ENCODE data around the gene OR6B1. TPM values are rescaled to one million over a fixed set of nuclear protein-coding genes. Genes with fewer than 3 reads are reported as not detected.
A peak's percentile ranks its signal among the peaks of the same experiment; 100 is the strongest.

Gene OR6B1
- total and polyA plus RNA-seq, 2 experiments from 2014 or later = not detected

DNA sequence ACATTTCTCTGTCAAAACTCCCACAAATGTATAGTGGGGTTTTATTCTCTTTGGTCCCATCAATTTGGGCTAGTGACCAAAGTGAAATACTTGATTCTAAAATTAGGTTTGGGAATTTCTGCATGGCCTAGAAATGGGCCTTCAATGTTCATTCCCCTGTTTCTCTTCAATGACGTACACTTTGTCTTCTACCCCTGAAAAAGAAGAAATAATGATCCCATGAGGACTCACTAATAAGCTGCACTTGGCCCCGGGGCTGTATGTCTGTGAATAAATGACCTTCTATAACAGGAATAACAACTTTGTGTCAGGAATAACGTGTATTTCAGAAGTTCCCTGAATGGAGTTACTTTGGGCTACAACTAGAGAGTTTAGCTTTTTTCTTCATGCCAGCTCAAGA is 20.2 kb downstream of the OR6B1 start:
- Histone ChIP-seq H3K27ac (ENCODE audit: low read depth) (no peak overlapping the region), H2AFZ (no peak overlapping the region), H3K4me3 (no peak overlapping the region), H3K9me2 (ENCODE audit: insufficient read depth) (peaks cover 7% of the 10 kb centered on the region; the same call in 1 of the 2 replicates), H3K4me2 (no peak overlapping the region), H3K4me1 (ENCODE audit: insufficient read depth) (peaks cover 5% of the 10 kb centered on the region; the same call in 1 of the 2 replicates), H4K20me1 (replicated peaks; ENCODE audit: insufficient read depth) (no peaks in the 10 kb centered on the region), H3K36me3 (ENCODE audit: insufficient read depth) (no peaks in the 10 kb centered on the region), H3K79me2 (replicated peaks; ENCODE audit: insufficient read depth) (no peaks in the 10 kb centered on the region), H3F3A (replicated peaks; ENCODE audit: low read depth) (no peaks in the 10 kb centered on the region), H3K27me3 (ENCODE audit: insufficient read depth) (no peaks in the 10 kb centered on the region)
- Mint-ChIP-seq H3K4me3 (no peak overlapping the region), H3K9me3 (no peaks in the 10 kb centered on the region), H3K36me3 (ENCODE audit: low read depth) (no peaks in the 10 kb centered on the region), H3K27ac (no peak overlapping the region), H3K4me1 (peaks cover 6% of the 10 kb centered on the region), H3K27me3 (ENCODE audit: insufficient read depth, low read depth, poor library complexity) (peaks cover 3% of the 10 kb centered on the region)
- ATAC-seq (no peak), DNase-seq (ENCODE audit: low spot score) (no peak)
- TF ChIP-seq, protein P1, sequence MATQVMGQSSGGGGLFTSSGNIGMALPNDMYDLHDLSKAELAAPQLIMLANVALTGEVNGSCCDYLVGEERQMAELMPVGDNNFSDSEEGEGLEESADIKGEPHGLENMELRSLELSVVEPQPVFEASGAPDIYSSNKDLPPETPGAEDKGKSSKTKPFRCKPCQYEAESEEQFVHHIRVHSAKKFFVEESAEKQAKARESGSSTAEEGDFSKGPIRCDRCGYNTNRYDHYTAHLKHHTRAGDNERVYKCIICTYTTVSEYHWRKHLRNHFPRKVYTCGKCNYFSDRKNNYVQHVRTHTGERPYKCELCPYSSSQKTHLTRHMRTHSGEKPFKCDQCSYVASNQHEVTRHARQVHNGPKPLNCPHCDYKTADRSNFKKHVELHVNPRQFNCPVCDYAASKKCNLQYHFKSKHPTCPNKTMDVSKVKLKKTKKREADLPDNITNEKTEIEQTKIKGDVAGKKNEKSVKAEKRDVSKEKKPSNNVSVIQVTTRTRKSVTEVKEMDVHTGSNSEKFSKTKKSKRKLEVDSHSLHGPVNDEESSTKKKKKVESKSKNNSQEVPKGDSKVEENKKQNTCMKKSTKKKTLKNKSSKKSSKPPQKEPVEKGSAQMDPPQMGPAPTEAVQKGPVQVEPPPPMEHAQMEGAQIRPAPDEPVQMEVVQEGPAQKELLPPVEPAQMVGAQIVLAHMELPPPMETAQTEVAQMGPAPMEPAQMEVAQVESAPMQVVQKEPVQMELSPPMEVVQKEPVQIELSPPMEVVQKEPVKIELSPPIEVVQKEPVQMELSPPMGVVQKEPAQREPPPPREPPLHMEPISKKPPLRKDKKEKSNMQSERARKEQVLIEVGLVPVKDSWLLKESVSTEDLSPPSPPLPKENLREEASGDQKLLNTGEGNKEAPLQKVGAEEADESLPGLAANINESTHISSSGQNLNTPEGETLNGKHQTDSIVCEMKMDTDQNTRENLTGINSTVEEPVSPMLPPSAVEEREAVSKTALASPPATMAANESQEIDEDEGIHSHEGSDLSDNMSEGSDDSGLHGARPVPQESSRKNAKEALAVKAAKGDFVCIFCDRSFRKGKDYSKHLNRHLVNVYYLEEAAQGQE (IDR thresholded peaks at IDR 0.05; ENCODE audit: unreplicated experiment) = no peak
- no peak for TF ChIP-seq EZH2 (IDR thresholded peaks at IDR 0.05; ENCODE audit: low read depth, unreplicated experiment)
- TF ChIP-seq POLR2AphosphoS5 (IDR thresholded peaks at IDR 0.05; ENCODE audit: low read depth) = no peak
- TF ChIP-seq STAT1 (IDR thresholded peaks at IDR 0.05; ENCODE audit: unreplicated experiment) = no peak

DNA sequence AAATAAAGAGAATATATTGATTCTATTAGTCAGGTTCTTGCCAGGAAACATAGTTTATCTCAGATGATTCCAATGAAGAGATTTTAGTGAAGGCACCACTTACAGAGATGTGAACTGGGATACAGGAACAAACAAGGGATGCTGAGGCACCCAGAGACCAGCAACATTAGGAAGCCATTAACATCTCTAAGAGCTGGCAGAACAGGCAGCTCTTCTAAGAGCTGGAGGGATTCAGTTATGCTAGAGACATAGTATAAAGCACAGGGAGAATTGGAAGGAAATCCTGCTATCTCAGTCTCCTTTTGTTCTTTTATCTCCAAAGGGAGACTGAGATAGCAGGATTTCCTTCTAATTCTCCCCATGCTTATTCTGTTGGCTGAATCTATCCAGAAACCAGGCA is 22.0 kb downstream of the OR6B1 start:
- H3K36me3 Mint-ChIP-seq (ENCODE audit: low read depth) = no peaks in the 10 kb centered on the region
- peaks cover 3% of the 10 kb centered on the region for H3K27me3 Mint-ChIP-seq (ENCODE audit: insufficient read depth, low read depth, poor library complexity)
- Histone ChIP-seq H4K20me1 (replicated peaks; ENCODE audit: insufficient read depth) (no peaks in the 10 kb centered on the region), H3K36me3 (ENCODE audit: insufficient read depth) (no peaks in the 10 kb centered on the region), H2AFZ (peak overlapping the region; percentile 24; the same call in 1 of the 2 replicates), H3K4me1 (ENCODE audit: insufficient read depth) (peaks cover 5% of the 10 kb centered on the region; the same call in 1 of the 2 replicates), H3K4me2 (no peak overlapping the region), H3K9me2 (ENCODE audit: insufficient read depth) (peaks cover 7% of the 10 kb centered on the region; the same call in 1 of the 2 replicates), H3K27ac (ENCODE audit: low read depth) (no peak overlapping the region), H3K79me2 (replicated peaks; ENCODE audit: insufficient read depth) (no peaks in the 10 kb centered on the region), H3F3A (replicated peaks; ENCODE audit: low read depth) (no peaks in the 10 kb centered on the region), H3K4me3 (no peak overlapping the region), H3K27me3 (ENCODE audit: insufficient read depth) (no peaks in the 10 kb centered on the region)
- ATAC-seq (peak; percentile 64), DNase-seq (ENCODE audit: low spot score) (peak; percentile 30)
- H3K4me3 Mint-ChIP-seq = no peak overlapping the region
- no peak for TF ChIP-seq EZH2 (IDR thresholded peaks at IDR 0.05; ENCODE audit: low read depth, unreplicated experiment)
- TF ChIP-seq, protein P2, sequence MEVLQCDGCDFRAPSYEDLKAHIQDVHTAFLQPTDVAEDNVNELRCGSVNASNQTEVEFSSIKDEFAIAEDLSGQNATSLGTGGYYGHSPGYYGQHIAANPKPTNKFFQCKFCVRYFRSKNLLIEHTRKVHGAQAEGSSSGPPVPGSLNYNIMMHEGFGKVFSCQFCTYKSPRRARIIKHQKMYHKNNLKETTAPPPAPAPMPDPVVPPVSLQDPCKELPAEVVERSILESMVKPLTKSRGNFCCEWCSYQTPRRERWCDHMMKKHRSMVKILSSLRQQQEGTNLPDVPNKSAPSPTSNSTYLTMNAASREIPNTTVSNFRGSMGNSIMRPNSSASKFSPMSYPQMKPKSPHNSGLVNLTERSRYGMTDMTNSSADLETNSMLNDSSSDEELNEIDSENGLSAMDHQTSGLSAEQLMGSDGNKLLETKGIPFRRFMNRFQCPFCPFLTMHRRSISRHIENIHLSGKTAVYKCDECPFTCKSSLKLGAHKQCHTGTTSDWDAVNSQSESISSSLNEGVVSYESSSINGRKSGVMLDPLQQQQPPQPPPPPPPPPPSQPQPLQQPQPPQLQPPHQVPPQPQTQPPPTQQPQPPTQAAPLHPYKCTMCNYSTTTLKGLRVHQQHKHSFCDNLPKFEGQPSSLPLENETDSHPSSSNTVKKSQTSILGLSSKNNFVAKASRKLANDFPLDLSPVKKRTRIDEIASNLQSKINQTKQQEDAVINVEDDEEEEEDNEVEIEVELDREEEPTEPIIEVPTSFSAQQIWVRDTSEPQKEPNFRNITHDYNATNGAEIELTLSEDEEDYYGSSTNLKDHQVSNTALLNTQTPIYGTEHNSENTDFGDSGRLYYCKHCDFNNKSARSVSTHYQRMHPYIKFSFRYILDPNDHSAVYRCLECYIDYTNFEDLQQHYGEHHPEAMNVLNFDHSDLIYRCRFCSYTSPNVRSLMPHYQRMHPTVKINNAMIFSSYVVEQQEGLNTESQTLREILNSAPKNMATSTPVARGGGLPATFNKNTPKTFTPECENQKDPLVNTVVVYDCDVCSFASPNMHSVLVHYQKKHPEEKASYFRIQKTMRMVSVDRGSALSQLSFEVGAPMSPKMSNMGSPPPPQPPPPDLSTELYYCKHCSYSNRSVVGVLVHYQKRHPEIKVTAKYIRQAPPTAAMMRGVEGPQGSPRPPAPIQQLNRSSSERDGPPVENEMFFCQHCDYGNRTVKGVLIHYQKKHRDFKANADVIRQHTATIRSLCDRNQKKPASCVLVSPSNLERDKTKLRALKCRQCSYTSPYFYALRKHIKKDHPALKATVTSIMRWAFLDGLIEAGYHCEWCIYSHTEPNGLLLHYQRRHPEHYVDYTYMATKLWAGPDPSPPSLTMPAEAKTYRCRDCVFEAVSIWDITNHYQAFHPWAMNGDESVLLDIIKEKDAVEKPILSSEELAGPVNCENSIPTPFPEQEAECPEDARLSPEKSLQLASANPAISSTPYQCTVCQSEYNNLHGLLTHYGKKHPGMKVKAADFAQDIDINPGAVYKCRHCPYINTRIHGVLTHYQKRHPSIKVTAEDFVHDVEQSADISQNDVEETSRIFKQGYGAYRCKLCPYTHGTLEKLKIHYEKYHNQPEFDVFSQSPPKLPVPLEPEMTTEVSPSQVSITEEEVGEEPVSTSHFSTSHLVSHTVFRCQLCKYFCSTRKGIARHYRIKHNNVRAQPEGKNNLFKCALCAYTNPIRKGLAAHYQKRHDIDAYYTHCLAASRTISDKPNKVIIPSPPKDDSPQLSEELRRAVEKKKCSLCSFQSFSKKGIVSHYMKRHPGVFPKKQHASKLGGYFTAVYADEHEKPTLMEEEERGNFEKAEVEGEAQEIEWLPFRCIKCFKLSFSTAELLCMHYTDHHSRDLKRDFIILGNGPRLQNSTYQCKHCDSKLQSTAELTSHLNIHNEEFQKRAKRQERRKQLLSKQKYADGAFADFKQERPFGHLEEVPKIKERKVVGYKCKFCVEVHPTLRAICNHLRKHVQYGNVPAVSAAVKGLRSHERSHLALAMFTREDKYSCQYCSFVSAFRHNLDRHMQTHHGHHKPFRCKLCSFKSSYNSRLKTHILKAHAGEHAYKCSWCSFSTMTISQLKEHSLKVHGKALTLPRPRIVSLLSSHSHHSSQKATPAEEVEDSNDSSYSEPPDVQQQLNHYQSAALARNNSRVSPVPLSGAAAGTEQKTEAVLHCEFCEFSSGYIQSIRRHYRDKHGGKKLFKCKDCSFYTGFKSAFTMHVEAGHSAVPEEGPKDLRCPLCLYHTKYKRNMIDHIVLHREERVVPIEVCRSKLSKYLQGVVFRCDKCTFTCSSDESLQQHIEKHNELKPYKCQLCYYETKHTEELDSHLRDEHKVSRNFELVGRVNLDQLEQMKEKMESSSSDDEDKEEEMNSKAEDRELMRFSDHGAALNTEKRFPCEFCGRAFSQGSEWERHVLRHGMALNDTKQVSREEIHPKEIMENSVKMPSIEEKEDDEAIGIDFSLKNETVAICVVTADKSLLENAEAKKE (CRISPR knock-in tag; IDR thresholded peaks at IDR 0.05) = no peak
- H3K9me3 Mint-ChIP-seq = no peaks in the 10 kb centered on the region
- H3K4me1 Mint-ChIP-seq = peaks cover 6% of the 10 kb centered on the region
- no peak overlapping the region for H3K27ac Mint-ChIP-seq
